Loucy (cell line): Measurements from ENCODE around the gene LCE1C.

Experiments
- H2AFZ ChIP-seq: fragments of 200-600 bp; sonication (generic); 2 replicates; pipeline ENCODE4 v1.6.0; 2016; ENCODE audit warnings: antibody characterized with exemption, mild to moderate bottlenecking, low read length, moderate library complexity
- H3F3A ChIP-seq: fragments of 200-600 bp; 2 replicates; pipeline ENCODE4 v1.6.0; 2016; ENCODE audit warnings: antibody characterized with exemption, low read depth, mild to moderate bottlenecking
- H3K27me3 ChIP-seq: fragments of 200-600 bp; sonication (generic); 2 replicates; pipeline ENCODE4 v1.6.1; 2014; ENCODE audit warnings: low read length, mild to moderate bottlenecking; ENCODE audit not compliant: insufficient read depth, poor library complexity, severe bottlenecking
- H3K36me3 ChIP-seq: fragments of 200-600 bp; sonication (generic); 2 replicates; pipeline ENCODE4 v1.6.1; 2016; ENCODE audit warnings: low read length; ENCODE audit not compliant: insufficient read depth
- H3K4me1 ChIP-seq: fragments of 200-600 bp; sonication (generic); 2 replicates; pipeline ENCODE4 v1.5.1; 2014; ENCODE audit warnings: low read length, mild to moderate bottlenecking; ENCODE audit not compliant: insufficient read depth, poor library complexity, severe bottlenecking
- H3K4me2 ChIP-seq: fragments of 200-600 bp; sonication (generic); 2 replicates; pipeline ENCODE4 v1.6.0; 2014; ENCODE audit warnings: antibody characterized with exemption, low read length, low read depth, mild to moderate bottlenecking; ENCODE audit not compliant: poor library complexity, severe bottlenecking
- H3K4me3 ChIP-seq: fragments of 200-600 bp; sonication (generic); 2 replicates; pipeline ENCODE4 v1.5.1; 2014; ENCODE audit warnings: low read length, mild to moderate bottlenecking, mixed read lengths; ENCODE audit not compliant: poor library complexity, severe bottlenecking
- H3K79me2 ChIP-seq: fragments of 200-600 bp; sonication (generic); 2 replicates; pipeline ENCODE4 v1.6.1; 2014; ENCODE audit warnings: low read length; ENCODE audit not compliant: insufficient read depth
- H3K9ac ChIP-seq: fragments of 200-600 bp; sonication (generic); 2 replicates; pipeline ENCODE4 v1.6.0; 2014; ENCODE audit warnings: mild to moderate bottlenecking, low read depth, low read length, moderate library complexity; ENCODE audit not compliant: poor library complexity, severe bottlenecking
- H3K9me2 ChIP-seq: fragments of 200-600 bp; sonication (generic); replicated peaks from 2 replicates; pipeline ENCODE4 v1.6.1; 2016; ENCODE audit warnings: low read depth, low read length, mixed read lengths
- H3K9me3 ChIP-seq: fragments of 200-600 bp; sonication (generic); 2 replicates; pipeline ENCODE4 v1.6.1; 2014; ENCODE audit warnings: mild to moderate bottlenecking, antibody characterized with exemption, low read length, low read depth; ENCODE audit not compliant: insufficient read depth
- H4K20me1 ChIP-seq: fragments of 200-600 bp; sonication (generic); 2 replicates; pipeline ENCODE4 v1.6.0; 2014; ENCODE audit warnings: antibody characterized with exemption, low read length, mild to moderate bottlenecking; ENCODE audit not compliant: insufficient read depth, poor library complexity, severe bottlenecking
- CTCF ChIP-seq: fragments of 200-600 bp; sonication (generic); conservative IDR thresholded peaks from 2 replicates; pipeline ENCODE4 v1.5.1; 2014; ENCODE audit warnings: mild to moderate bottlenecking, antibody characterized with exemption, low read length
- EZH2phosphoT487 ChIP-seq: fragments of 200-600 bp; IDR thresholded peaks from 2 replicates; pipeline ENCODE4 v1.6.1; 2018; ENCODE audit warnings: antibody characterized with exemption, mild to moderate bottlenecking, moderate library complexity, borderline replicate concordance

LCE1C gene, protein sequence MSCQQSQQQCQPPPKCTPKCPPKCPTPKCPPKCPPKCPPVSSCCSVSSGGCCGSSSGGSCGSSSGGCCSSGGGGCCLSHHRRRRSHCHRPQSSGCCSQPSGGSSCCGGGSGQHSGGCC

GRCh38 chr1:152806576-152806975, at the start of gene LCE1C:
Gene LCE1C, minus strand, starts transcription at chr1:152806651. Its CDS starts 1,173 bp downstream, at chr1:152805478.
- Histone ChIP-seq H3K79me2 (no peaks in the 10 kb centered on the region), H3F3A (no peaks in the 10 kb centered on the region), H3K4me1 (no peaks in the 10 kb centered on the region), H3K9me2 (no peaks in the 10 kb centered on the region), H2AFZ (no peak within 1 kb of the TSS), H3K4me2 (no peak within 1 kb of the TSS), H3K36me3 (no peaks in the 10 kb centered on the region), H3K4me3 (no peak within 1 kb of the TSS), H3K9me3 (no peaks in the 10 kb centered on the region), H4K20me1 (no peaks in the 10 kb centered on the region), H3K9ac (no peak within 1 kb of the TSS), H3K27me3 (no peaks in the 10 kb centered on the region)
- TF ChIP-seq CTCF, result no peak
- no peak for TF ChIP-seq EZH2phosphoT487

DNA sequence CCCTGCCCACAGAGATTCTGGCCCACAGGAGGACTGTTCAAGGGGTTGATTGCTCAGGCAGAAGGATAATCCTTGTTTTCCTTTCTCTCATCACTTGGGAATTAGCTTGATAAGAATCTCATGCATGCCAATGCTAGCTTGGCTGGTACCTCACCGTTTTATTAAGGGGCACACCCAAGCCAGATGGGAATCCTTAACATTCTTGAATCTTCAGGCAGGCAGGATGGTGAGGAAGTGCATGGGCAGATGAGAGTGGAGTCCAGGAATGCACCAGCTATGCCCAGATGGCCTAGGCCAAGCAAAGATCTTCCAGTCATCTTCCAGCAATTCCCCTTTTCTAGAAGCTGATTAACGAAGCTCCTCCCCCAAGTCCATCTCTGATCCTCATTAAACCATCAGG, 49.2 kb upstream of the LCE1C start:
- H3K36me3 ChIP-seq, result no peaks in the 10 kb centered on the region

DNA sequence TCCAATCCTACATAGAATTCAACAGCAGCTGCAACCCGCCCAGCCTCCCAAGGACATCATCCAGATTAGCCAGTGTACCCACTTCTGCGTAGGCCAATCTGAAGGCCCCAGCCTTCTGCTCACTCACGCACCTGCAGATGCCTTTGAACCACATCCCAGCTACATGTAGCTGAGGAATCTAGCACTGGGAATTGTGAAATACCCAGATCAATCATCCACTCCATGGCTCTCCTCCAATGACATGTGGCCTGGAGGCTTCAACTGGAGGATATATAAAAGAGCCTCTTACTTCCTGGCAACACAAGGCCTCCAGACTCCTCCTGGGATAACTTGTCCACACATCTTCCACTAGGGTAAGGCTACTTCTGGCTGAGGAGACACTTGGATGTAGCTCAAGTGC, 36.1 kb upstream of the LCE1C start, which contains the start of gene LCE6A:
Gene LCE6A (plus strand): TSS at position 301 of the 400 bp plus-strand sequence. CDS start 665 bp downstream, outside the sequence.
- Histone ChIP-seq H2AFZ (no peak within 1 kb of the TSS), H3K9ac (no peak within 1 kb of the TSS), H3K4me1 (no peaks in the 10 kb centered on the region), H3K27me3 (no peaks in the 10 kb centered on the region), H3K9me2 (no peaks in the 10 kb centered on the region), H3K79me2 (no peaks in the 10 kb centered on the region), H3K9me3 (no peaks in the 10 kb centered on the region), H3K36me3 (no peaks in the 10 kb centered on the region), H3K4me2 (no peak within 1 kb of the TSS), H3F3A (no peaks in the 10 kb centered on the region), H3K4me3 (no peak within 1 kb of the TSS), H4K20me1 (no peaks in the 10 kb centered on the region)
- TF ChIP-seq CTCF (no peak), EZH2phosphoT487 (no peak)

More for the DNA sequence above, 49.2 kb upstream of the LCE1C start:
- Histone ChIP-seq H4K20me1 (no peaks in the 10 kb centered on the region), H2AFZ (no peak overlapping the region), H3K4me3 (no peak overlapping the region), H3K4me2 (no peak overlapping the region), H3K79me2 (no peaks in the 10 kb centered on the region), H3K9me2 (0 out of 2 replicates have a peak, but pooled peaks cover 3% of the 10 kb centered on the region), H3F3A (no peaks in the 10 kb centered on the region), H3K4me1 (no peaks in the 10 kb centered on the region), H3K9me3 (no peaks in the 10 kb centered on the region), H3K9ac (no peak overlapping the region), H3K27me3 (no peaks in the 10 kb centered on the region)
- TF ChIP-seq CTCF (no peak), EZH2phosphoT487 (no peak)
